HG02763 (cell line): ENCODE results near the gene YWHAH.
A peak's percentile ranks its signal among the peaks of the same experiment; 100 is the strongest.

Source experiments
- ATAC-seq: cut with Tn5 transposase; IDR thresholded peaks from one replicate; pipeline ENCODE4 v1.9.1; 2021; ENCODE audit warnings: mild to moderate bottlenecking, moderate library complexity; ENCODE audit not compliant: unreplicated experiment

The YWHAH gene

DNA sequence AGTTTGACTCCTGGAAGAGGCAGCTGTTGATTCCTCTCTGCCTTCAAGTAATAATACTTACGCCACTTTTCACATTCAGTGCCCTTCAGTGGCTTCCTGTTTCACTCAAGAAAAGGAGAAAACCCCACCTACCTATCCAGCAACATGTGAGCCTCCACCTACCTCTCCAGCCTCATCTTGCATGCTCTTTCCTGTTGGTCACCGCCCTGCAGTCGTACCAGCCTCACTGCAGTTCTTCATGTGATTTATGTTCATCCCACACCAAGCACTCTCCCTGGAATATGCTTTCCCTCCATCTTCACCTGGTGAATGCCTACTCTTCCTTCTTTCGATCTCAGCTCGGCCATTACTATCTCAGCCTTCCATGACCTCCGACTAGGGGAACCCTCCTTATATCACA, 21.8 kb upstream of the YWHAH start:
- ATAC-seq = no peak

DNA sequence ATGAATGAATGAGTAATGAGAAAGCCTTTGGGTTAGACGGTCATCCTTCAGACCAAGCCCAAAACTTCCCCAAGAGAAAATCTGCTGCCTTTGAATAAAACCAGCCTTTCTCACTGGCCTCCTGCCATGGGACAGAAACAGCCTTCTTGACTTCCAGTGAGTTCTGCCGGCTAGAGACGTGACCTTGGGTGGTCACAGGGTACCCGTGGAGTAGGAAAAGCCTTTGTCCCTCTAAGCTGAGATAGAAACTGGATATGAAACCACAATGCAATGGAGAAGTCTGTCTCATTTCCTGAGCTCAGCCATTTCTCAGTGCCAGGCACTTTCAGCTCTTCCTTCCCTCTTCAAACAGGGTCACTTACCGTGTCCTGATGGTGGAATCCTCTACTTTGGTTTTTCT, 21.2 kb upstream of the YWHAH start:
- no peak for ATAC-seq

DNA sequence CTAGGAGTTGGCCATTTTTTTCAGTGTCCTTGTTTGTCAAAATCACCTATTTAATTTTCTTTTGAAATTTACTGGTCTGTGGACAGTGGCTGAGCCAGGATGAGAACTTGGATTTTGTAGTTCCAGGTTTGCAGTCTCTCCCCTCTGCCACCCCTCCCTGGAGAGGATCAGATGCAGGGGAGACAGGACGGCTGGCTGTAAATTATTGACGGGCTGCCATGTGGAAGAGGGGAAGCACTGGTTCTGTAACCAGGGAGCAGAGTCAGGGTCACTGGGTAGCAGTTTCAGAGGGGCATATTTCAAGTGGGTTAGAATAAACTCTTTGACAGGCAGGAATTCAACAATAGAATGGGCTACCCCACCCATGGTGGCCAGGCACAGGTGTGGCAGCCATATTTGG, 20.6 kb upstream of the YWHAH start:
- no peak for ATAC-seq

DNA sequence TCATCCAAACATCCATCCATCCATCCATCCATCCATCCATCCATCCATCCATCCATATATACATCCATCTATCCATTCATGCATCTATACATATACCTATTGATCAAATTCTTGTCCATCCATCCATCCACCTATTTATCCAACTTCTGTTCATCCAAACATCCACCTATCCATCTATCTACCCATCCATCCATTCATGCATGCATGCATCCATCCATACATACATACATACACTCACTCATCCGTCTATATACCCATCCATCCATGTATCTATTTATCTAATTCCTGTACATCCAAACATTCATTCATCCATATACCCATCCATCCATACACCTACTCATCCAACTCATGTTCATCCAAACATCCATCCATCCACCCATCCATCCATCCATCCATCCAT, 19.3 kb upstream of the YWHAH start:
- ATAC-seq = no peak

DNA sequence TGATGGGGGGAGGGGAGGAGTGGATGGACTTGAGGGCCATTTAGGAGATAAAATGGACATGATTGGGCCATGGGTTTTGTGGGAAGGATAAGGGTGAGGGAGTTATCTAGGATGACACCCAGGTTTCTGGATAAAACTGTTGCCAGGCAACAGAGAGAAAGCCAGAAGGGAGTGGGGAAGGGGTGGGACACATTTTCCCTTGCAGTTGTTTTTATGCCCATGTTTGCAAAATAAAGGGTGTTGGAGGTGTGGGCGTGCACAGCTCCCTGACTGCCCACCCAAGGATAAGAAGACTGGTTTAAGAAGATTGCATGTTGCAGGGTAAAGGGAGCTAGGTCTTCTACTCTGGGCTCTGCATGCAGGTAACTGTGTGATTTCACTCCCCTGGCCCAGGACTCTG, 18.3 kb upstream of the YWHAH start:
- no peak for ATAC-seq

DNA sequence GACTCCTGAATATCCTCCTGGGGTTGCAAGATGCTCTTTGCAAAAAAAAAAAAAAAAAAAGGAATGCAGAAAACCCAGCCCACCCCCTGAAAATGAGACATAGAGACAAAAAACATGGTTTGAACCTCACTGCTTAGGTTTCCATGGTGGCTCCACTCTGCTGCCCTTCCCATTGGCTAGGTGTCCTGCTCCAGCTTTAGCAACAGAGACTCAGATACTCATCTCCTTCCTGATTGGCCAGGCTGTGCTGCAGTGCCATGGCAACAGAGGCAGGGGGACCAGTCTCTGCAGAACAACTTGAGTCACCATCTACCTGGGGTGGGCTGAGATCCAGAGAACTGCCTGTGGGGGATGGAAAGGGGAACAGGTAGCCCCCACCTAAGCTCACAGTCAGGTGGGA, 17.4 kb upstream of the YWHAH start:
- ATAC-seq = no peak

DNA sequence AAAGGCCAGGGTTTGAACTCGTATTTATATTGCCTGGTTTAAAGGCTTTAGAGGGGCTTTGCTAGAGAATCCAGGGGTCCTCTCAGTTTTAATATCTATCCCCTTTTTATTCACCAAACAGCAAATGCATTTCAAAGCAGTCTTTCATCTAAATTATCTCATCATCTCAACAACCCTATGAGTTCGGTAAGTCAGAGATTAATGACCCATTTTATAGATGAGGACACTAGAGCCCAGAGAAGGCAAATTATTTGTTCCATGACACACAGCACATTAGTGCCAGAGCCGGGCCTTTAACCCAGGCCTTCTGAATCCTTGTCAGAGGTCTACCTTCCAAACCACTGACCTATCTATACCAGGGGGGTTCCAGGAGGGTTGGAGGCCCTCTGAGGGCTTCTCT, 16.8 kb upstream of the YWHAH start:
- ATAC-seq = no peak

DNA sequence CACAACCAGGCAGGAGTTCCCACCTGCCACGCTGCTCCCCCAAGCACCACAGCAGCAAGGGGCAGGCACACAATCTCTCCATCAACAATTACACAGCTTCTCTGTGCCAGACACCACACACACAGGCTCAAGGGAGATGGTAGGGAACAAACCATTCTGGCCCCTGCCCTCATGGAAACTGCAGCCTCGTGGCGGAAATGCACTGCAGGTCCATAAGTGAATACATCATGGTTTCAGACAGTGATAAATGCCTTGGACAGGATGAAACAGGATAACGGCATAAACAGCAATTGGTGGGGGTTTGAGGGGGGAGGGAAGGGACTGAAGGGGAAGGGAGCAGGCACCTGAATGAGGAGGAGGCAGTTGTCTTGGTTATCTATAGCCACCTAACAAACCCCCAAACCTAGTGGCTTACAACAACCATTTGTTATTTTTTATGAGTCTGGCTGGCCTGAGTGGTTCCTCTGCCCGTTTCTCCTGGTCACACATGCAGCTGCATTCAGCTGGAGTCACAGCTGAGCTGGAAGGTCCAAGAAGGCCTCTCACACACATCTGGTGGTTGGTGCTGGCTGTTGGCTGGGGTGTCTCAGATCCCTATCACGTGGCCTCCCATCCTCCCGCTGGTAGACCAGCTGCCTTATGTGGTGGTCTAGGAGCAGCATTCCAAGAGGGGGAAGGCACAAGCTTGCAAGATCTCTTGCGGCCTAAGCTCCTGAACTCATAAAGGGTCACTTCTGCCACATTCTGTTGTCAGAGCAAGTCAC, 15.0 kb upstream of the YWHAH start:
- no peak for ATAC-seq

DNA sequence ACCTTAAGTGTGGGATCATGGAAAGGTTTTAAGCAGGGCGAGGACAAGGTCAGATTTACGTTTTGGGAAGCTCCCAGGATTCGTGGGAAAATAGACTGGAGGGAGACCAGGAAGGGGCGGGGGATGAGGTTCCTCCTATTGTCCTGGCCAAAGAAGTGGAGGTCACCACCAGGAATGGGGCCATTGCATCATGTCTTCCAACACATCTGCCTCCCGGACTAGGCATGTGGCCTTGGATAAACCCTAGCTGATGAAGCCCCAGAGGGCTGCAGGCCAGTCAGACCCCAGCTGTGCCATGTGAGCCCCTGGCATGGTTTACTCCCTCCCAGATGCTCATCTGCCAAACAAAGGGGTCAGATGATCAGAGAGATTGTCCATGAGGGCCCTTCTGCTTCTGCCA, 11.5 kb upstream of the YWHAH start:
- no peak for ATAC-seq

DNA sequence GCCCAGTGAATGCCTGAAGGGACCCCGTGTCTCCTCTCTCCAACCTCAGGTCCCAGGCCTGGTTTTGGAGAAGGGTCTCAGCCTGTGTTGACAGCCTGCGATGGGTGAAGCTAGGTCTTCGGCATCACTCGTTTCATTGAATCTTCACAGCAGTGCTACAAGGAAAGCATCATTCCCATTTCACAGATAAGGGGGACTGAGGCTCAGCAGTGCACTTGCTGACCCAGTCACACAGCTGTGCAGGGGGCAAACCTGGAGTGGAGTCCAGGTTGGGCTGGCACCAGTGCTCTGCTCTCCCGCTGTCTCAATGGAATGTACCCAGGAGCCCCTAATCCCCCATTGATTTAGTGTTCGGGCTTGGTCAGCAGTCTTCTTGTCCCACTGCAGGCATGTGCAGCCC, 10.9 kb upstream of the YWHAH start:
- ATAC-seq = no peak

DNA sequence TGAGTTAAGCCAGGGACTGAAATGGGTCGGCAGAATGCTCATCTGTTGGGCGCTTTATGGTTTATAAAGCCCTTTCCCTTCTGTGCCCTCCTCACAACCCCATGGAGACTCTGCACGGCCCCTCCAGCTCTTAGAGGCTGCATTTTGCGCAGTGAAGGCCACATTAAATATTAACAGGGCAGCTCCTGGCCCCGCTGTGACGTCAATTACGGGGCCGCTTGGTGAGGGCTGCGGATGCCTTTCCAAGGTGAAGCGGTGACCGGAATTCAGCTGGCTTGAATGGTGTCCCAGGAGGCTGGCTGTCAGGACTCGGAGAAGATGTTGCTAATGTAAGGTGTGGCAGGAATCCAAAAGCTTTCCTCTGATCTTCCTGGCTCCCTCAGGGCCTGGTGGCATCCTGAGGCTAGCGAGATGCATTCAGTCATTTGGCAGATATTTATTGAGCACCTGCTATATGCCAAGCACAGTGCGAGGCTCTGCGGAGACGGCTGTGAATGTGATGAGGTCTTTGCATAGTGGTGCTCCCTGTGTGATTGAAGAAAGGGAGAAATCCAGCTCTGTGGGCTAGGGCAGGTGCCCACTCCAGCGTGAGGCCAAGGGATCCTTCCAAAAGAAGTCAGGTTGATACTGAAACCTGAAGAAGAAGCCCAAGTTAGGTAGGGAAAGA, 10.4 kb upstream of the YWHAH start:
- ATAC-seq = no peak

DNA sequence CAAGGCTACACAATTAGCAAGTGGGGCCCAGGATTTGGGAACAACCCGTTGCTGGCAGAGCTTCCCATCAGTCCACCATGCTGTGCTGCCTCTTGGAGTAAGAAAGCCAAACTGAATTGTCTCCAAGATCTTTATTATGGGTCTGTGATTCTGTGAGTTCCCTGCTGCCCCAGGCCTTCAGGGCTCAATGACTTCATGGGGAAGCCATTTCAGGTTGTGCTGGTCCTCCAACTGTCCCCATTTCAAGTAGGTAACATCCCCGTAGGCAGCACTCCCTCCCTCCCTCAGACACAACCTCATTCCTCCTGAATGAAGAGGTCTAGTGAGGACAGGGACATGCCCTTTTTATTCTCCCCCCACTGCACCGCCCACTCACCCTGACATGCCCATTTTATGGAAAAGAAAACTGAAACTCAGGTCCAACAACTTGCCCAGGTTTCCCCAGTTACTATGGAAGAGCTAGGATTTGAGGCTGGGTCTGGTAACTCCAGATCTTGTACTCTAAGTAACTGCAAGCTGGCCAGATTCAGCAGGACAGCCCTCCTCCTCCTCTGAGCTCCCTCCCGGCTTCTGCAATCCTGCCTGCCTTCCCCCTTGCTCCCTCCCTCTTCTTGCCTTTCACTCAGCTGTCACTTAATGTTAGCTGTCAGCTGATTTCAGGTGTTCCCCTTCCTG, 8.2 kb upstream of the YWHAH start:
- ATAC-seq = no peak

DNA sequence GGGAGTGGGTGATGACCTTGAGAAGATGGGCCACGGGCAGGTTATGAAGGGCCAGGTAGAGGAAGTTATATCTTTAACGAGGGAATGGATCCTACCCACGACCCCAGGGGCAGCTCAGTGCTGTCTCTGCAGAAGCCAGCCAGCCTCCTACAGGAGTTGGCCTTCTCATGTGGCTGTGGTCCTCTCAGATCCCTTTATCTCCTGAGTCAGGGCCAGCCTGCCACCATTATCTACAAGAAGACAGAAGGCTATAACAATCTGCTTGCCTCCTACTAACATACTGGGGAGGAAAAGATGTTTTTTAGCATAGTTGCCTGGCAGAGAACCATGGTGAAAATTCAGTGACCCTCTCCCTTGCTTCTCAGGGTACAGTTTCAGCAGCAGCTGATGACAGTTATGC, 7.0 kb upstream of the YWHAH start:
- ATAC-seq = no peak

DNA sequence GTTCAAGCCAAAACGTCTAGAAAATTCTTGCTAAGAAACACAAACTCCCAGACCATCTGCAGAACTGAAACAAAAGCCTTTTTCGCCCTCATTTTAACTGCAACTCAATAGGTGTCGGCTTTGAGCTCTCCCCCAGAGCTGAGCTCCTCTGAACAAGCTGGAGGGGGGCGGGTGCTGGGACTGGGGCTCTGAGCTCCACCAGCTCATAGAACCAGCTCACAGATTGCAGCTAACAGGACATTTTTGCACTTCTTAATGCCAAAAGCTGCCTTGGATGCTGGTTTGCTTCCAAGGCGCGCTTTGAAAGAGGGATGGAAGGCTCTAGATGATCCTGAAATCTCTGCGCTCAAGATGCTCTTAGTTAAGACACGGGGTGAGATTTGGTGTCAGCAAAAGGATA, 6.0 kb upstream of the YWHAH start:
- no peak for ATAC-seq

DNA sequence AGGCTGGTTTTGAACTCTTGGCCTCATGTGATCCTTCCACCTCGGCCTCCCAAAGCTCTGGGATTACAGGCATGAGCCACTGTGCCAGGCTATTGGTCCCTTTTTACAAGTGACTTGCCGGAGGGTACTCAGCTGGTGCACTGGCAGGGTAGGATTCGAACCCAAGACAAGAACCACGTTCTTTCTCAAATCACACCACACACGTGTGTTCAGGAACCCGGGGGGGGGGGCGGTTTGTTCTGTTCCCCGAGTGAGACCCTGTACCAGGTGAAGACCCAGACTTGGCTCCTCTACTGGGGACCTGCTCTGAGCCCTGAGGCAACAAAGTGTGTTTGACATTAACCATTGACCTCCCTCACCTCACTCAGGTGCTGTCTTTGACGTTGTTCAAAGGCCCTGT, 3.8 kb upstream of the YWHAH start:
- no peak for ATAC-seq

DNA sequence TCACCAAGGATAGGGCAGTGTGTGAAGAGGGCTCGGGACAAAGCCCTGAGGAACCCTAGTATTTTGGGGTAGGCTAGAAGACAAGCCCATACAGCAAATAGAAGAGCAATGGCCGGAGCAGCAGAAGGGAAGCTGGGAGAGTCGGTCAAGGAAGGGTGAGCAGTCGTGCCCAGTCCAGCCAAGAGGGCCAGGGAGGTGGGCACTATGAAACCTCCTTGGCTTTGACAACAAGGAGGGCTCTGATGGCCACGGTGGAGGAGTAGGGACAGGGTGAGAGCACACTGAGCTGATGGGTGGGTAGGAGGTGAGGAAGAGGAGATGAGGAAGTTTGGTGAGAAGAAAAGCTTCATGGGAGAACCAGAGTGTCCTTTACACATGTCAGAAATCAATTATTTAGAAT, 2.2 kb upstream of the YWHAH start:
- no peak for ATAC-seq

DNA sequence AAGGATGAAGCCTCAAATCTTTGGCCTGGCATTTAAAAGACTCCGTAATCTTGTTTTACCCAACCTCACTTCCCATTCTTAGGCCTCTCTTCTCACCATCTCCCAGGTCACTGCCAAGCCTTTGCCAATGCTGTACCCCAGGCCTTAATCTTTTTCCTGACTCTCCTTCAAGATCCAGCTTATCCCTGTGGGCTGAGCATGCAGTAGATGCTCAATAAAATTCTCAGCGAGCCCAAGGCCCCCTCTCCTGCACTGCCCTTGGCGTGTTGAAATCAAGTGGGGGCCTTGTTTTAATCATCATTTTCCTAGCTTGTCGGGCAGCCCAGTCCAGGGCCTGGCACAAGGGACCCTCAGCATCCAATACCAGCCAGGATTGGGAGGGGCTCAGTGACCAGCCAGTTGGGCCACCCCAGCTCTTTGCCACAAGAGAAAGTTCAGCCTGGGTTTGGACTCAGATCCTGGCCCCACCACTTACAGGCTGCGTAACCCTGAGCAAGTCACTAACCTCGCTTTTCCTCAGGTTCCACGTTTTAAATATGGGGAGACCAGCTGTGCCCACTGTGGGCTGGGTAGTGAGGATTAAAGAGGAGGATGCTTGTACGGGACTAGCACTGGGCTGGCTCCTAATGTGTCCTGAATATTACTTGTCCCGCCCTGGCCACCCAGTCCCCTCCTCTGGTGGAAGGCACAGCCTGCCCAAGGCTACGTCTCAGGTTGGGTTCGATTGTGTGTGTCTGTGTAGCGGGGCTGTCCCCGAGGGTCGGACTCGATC, 943 bp upstream of the YWHAH start:
- no peak for ATAC-seq

DNA sequence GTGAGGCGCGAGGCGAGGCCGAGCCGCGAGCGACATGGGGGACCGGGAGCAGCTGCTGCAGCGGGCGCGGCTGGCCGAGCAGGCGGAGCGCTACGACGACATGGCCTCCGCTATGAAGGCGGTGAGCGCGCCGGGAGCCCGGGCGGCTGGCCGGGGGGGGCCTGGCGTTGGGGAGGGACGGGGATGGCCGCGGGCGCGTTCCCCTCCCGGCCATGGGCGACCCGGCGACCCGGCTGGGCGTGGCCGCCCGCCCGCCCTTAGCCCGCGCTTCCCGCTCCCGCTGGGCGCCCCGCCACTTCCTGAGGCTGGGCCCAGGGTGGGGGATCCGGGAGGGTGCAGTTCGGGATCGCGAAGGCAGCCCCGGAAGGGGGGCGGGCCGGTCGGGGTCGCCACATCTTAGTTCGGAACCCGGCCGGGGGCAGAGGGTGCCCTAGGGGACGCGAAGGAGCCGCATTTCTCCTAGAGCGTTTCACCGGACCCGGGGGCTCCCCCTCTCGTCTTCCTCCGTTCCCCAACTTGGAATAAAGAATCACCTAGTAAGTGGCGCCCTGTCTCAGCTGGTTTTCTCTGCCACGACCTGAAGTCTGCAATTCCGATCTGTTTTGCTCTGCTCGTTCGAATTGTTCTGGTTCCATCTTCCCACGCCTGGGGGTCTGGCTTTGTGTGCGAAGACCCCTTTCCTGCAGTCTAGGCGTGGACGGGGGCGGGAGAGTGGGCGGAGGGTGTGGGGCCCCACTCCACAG, 536 bp downstream of the YWHAH start:
- ATAC-seq = peak; percentile 25

DNA sequence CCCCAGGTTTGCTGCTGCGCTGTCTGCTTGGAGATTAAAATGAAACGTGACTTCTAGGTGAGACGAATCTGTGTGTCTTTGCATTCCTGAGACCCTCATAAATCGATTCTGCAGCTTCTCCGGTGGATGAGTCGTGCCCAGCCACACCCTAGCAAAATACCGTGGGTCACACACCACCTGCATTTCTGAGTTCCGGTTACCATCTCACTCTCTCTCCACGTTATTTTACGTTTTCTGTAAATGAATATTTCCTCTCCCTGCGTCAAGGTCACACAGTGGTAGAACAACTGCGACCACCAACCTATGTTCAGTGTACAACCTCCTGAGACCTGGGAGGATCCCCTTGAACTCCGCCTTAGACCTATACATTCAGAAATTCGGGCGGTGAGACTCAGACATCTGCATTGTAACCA, 1.1 kb downstream of the YWHAH start:
- no peak for ATAC-seq

DNA sequence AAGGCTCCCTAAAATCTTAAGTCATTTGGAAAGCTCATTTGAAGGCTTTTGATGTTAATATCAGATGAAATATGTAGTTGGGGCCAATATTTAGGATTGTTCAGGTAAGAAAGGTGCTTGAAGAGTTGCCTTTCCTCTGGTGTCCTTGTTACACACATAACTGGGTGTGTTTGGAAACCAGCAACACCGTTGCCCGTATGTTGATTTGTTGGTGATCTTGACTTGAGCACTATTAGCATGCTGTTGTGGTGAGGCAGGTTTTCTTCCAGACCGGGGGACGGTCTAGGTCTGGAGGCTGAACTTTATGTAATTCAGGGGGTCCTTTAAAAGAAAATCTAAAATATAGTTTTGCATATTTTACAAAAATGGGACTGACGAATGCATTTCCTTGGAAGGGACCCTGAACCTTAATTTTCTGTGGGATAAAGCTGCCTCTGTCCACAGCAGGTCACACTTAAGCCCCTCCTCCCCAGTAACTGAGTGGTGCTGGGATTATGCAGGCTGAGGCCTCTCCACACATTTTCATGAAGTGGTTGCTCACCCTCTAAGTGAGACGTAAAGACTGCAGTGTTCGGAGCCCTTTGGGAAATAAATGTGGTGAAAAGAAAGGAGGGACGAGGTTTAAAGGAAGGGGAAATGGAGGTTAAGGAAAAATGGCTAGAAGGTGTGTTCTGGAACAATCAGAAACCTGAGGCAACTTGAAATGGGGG, 1.8 kb downstream of the YWHAH start:
- ATAC-seq = no peak
